ENCODE data around the gene PPM1B. TPM values are rescaled to one million over a fixed set of nuclear protein-coding genes. Genes with fewer than 3 reads are reported as not detected.

PPM1B gene
- total and polyA plus RNA-seq, 2 experiments from 2014 or later = 112 to 134 TPM

DNA sequence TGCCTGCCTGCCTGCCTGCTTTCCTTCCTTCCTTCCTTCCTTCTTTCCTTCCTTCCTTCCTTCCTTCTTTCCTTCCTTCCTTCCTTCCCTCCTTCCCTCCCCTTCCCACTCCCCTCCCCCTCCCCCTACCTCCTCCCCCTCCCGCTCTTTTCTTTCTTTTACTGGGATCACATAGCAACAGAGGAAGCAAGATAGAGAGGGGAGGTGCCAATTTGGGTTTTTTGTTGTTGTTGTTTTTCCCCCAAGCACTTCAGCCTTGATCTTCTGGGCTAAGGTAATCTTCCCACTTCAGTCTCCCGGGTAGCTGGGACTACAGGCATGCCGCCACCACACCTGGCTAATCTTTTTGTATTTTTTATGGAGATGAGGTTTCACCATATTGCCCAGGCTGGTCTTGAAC lies 20.0 kb downstream of the PPM1B start:
- TF ChIP-seq EZH2 (IDR thresholded peaks at IDR 0.05; ENCODE audit: low read depth, unreplicated experiment) (no peak), ZNF331 (CRISPR knock-in tag; IDR thresholded peaks at IDR 0.05; ENCODE audit: low read depth) (no peak), CREB1 (CRISPR knock-in tag; IDR thresholded peaks at IDR 0.05; ENCODE audit: low read depth) (no peak), JUNB (IDR thresholded peaks at IDR 0.05; ENCODE audit: unreplicated experiment) (no peak), POLR2AphosphoS5 (IDR thresholded peaks at IDR 0.05; ENCODE audit: low read depth) (no peak), NANOG (IDR thresholded peaks at IDR 0.05; ENCODE audit: borderline replicate concordance) (no peak), ZNF114 (CRISPR knock-in tag; IDR thresholded peaks at IDR 0.05) (no peak), EZH2phosphoT487 (IDR thresholded peaks at IDR 0.05; ENCODE audit: unreplicated experiment) (no peak), STAT1 (IDR thresholded peaks at IDR 0.05; ENCODE audit: unreplicated experiment) (no peak)
- TF ChIP-seq, protein P1, sequence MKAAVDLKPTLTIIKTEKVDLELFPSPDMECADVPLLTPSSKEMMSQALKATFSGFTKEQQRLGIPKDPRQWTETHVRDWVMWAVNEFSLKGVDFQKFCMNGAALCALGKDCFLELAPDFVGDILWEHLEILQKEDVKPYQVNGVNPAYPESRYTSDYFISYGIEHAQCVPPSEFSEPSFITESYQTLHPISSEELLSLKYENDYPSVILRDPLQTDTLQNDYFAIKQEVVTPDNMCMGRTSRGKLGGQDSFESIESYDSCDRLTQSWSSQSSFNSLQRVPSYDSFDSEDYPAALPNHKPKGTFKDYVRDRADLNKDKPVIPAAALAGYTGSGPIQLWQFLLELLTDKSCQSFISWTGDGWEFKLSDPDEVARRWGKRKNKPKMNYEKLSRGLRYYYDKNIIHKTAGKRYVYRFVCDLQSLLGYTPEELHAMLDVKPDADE (IDR thresholded peaks at IDR 0.05) = no peak
- TF ChIP-seq, protein P2, sequence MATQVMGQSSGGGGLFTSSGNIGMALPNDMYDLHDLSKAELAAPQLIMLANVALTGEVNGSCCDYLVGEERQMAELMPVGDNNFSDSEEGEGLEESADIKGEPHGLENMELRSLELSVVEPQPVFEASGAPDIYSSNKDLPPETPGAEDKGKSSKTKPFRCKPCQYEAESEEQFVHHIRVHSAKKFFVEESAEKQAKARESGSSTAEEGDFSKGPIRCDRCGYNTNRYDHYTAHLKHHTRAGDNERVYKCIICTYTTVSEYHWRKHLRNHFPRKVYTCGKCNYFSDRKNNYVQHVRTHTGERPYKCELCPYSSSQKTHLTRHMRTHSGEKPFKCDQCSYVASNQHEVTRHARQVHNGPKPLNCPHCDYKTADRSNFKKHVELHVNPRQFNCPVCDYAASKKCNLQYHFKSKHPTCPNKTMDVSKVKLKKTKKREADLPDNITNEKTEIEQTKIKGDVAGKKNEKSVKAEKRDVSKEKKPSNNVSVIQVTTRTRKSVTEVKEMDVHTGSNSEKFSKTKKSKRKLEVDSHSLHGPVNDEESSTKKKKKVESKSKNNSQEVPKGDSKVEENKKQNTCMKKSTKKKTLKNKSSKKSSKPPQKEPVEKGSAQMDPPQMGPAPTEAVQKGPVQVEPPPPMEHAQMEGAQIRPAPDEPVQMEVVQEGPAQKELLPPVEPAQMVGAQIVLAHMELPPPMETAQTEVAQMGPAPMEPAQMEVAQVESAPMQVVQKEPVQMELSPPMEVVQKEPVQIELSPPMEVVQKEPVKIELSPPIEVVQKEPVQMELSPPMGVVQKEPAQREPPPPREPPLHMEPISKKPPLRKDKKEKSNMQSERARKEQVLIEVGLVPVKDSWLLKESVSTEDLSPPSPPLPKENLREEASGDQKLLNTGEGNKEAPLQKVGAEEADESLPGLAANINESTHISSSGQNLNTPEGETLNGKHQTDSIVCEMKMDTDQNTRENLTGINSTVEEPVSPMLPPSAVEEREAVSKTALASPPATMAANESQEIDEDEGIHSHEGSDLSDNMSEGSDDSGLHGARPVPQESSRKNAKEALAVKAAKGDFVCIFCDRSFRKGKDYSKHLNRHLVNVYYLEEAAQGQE (IDR thresholded peaks at IDR 0.05; ENCODE audit: unreplicated experiment) = no peak
- TF ChIP-seq, protein P3, sequence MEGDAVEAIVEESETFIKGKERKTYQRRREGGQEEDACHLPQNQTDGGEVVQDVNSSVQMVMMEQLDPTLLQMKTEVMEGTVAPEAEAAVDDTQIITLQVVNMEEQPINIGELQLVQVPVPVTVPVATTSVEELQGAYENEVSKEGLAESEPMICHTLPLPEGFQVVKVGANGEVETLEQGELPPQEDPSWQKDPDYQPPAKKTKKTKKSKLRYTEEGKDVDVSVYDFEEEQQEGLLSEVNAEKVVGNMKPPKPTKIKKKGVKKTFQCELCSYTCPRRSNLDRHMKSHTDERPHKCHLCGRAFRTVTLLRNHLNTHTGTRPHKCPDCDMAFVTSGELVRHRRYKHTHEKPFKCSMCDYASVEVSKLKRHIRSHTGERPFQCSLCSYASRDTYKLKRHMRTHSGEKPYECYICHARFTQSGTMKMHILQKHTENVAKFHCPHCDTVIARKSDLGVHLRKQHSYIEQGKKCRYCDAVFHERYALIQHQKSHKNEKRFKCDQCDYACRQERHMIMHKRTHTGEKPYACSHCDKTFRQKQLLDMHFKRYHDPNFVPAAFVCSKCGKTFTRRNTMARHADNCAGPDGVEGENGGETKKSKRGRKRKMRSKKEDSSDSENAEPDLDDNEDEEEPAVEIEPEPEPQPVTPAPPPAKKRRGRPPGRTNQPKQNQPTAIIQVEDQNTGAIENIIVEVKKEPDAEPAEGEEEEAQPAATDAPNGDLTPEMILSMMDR (conservative IDR thresholded peaks at IDR 0.05; ENCODE audit: low read depth in 2 of 2) = no peak
- TF ChIP-seq, protein P4, sequence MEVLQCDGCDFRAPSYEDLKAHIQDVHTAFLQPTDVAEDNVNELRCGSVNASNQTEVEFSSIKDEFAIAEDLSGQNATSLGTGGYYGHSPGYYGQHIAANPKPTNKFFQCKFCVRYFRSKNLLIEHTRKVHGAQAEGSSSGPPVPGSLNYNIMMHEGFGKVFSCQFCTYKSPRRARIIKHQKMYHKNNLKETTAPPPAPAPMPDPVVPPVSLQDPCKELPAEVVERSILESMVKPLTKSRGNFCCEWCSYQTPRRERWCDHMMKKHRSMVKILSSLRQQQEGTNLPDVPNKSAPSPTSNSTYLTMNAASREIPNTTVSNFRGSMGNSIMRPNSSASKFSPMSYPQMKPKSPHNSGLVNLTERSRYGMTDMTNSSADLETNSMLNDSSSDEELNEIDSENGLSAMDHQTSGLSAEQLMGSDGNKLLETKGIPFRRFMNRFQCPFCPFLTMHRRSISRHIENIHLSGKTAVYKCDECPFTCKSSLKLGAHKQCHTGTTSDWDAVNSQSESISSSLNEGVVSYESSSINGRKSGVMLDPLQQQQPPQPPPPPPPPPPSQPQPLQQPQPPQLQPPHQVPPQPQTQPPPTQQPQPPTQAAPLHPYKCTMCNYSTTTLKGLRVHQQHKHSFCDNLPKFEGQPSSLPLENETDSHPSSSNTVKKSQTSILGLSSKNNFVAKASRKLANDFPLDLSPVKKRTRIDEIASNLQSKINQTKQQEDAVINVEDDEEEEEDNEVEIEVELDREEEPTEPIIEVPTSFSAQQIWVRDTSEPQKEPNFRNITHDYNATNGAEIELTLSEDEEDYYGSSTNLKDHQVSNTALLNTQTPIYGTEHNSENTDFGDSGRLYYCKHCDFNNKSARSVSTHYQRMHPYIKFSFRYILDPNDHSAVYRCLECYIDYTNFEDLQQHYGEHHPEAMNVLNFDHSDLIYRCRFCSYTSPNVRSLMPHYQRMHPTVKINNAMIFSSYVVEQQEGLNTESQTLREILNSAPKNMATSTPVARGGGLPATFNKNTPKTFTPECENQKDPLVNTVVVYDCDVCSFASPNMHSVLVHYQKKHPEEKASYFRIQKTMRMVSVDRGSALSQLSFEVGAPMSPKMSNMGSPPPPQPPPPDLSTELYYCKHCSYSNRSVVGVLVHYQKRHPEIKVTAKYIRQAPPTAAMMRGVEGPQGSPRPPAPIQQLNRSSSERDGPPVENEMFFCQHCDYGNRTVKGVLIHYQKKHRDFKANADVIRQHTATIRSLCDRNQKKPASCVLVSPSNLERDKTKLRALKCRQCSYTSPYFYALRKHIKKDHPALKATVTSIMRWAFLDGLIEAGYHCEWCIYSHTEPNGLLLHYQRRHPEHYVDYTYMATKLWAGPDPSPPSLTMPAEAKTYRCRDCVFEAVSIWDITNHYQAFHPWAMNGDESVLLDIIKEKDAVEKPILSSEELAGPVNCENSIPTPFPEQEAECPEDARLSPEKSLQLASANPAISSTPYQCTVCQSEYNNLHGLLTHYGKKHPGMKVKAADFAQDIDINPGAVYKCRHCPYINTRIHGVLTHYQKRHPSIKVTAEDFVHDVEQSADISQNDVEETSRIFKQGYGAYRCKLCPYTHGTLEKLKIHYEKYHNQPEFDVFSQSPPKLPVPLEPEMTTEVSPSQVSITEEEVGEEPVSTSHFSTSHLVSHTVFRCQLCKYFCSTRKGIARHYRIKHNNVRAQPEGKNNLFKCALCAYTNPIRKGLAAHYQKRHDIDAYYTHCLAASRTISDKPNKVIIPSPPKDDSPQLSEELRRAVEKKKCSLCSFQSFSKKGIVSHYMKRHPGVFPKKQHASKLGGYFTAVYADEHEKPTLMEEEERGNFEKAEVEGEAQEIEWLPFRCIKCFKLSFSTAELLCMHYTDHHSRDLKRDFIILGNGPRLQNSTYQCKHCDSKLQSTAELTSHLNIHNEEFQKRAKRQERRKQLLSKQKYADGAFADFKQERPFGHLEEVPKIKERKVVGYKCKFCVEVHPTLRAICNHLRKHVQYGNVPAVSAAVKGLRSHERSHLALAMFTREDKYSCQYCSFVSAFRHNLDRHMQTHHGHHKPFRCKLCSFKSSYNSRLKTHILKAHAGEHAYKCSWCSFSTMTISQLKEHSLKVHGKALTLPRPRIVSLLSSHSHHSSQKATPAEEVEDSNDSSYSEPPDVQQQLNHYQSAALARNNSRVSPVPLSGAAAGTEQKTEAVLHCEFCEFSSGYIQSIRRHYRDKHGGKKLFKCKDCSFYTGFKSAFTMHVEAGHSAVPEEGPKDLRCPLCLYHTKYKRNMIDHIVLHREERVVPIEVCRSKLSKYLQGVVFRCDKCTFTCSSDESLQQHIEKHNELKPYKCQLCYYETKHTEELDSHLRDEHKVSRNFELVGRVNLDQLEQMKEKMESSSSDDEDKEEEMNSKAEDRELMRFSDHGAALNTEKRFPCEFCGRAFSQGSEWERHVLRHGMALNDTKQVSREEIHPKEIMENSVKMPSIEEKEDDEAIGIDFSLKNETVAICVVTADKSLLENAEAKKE (CRISPR knock-in tag; IDR thresholded peaks at IDR 0.05) = no peak
- Mint-ChIP-seq H3K4me3 (no peak overlapping the region; the same call in 2 of the 3 replicates), H3K9me3 (no peaks in the 10 kb centered on the region), H3K27ac (peak overlapping the region; percentile 53; the same call in 1 of the 2 replicates), H3K36me3 (ENCODE audit: low read depth) (peaks cover 25% of the 10 kb centered on the region), H3K27me3 (ENCODE audit: insufficient read depth, low read depth, poor library complexity) (peaks cover 2% of the 10 kb centered on the region), H3K4me1 (peaks cover 45% of the 10 kb centered on the region)
- Histone ChIP-seq H3K9me2 (ENCODE audit: insufficient read depth) (no peaks in the 10 kb centered on the region), H3K27me3 (ENCODE audit: insufficient read depth) (no peaks in the 10 kb centered on the region), H3F3A (replicated peaks; ENCODE audit: low read depth) (0 out of 2 replicates have a peak, but pooled peaks cover 4% of the 10 kb centered on the region), H4K20me1 (replicated peaks; ENCODE audit: insufficient read depth) (peaks cover 70% of the 10 kb centered on the region), H3K4me1 (ENCODE audit: insufficient read depth) (peaks cover 59% of the 10 kb centered on the region), H3K27ac (ENCODE audit: low read depth) (peak overlapping the region; percentile 77), H3K4me3 (no peak overlapping the region), H2AFZ (no peak overlapping the region), H3K79me2 (replicated peaks; ENCODE audit: insufficient read depth) (peaks cover 99% of the 10 kb centered on the region), H3K4me2 (peak overlapping the region; percentile 24; the same call in 1 of the 2 replicates), H3K36me3 (ENCODE audit: insufficient read depth) (no peaks in the 10 kb centered on the region)
- ATAC-seq = peak; percentile 59
- DNase-seq (ENCODE audit: low spot score) = peak; percentile 67

Measured in GM23338 (cell line).